ENCODE data around the gene PLCD4. TPM values are rescaled to one million over a fixed set of nuclear protein-coding genes. Genes with fewer than 3 reads are reported as not detected.

The PLCD4 gene
- total RNA-seq, 3 donors from 2014 or later (not counting 1 experiment from before 2014, with no cell fraction given): 0.43 to 0.83 (median 0.54) TPM

- Mint-ChIP-seq H3K4me1 (peaks cover 17 to 18% of the 10 kb centered on the region in 2 donors), H3K27ac (peak overlapping the region in 1 of 2 donors; percentile 21), H3K36me3 (peaks cover 11% of the 10 kb centered on the region), H3K9me3 (no peaks in the 10 kb centered on the region), H3K4me3 (no peak overlapping the region), H3K27me3 (ENCODE audit: low read depth in 2 of 2) (no peaks in the 10 kb centered on the region)
- H3K9me3 ChIP-seq (ENCODE audit: control insufficient read depth, insufficient read depth, low read length): no peaks in the 10 kb centered on the region
- peak; percentile 30 to 76 for DNase-seq
- no peaks in the 10 kb centered on the region for H3K4me1 ChIP-seq (ENCODE audit: control insufficient read depth, insufficient read depth, low read length)
- peak; percentile 73 for TF ChIP-seq CTCF (IDR thresholded peaks at IDR 0.05)
- intact Hi-C loops (cut with micrococcal nuclease): loop anchor here (1.0 to 2.0 kb wide), 3 partner anchors 199 to 347 kb away; no protein-coding TSS in a partner anchor
- no peak overlapping the region for H3K4me3 ChIP-seq (ENCODE audit: low read length)
- peak; percentile 78 to 94 (median 90) for ATAC-seq
- no peaks in the 10 kb centered on the region for H3K27me3 ChIP-seq (ENCODE audit: control insufficient read depth, insufficient read depth, low read length)
- H3K36me3 ChIP-seq (ENCODE audit: control insufficient read depth, insufficient read depth, low read length): peaks cover 88% of the 10 kb centered on the region
- H3K27ac ChIP-seq (ENCODE audit: low read length): no peak overlapping the region
- WGBS (ENCODE audit: insufficient coverage): 73% methylated on average over 9 of the region's 9 CpGs
These were observed 40.5 kb downstream of the PLCD4 start for GRCh38 chr2:218648088-218648786.

GRCh38 chr2:218648787-218649100 is 41.0 kb downstream of the PLCD4 start:
- H3K27ac Mint-ChIP-seq: peak overlapping the region in 1 of 2 donors; percentile 21
- Histone ChIP-seq H3K4me3 (ENCODE audit: low read length) (no peak overlapping the region), H3K9me3 (ENCODE audit: control insufficient read depth, insufficient read depth, low read length) (no peaks in the 10 kb centered on the region), H3K36me3 (ENCODE audit: control insufficient read depth, insufficient read depth, low read length) (peaks cover 83% of the 10 kb centered on the region), H3K27ac (ENCODE audit: low read length) (no peak overlapping the region), H3K27me3 (ENCODE audit: control insufficient read depth, insufficient read depth, low read length) (no peaks in the 10 kb centered on the region), H3K4me1 (ENCODE audit: control insufficient read depth, insufficient read depth, low read length) (no peaks in the 10 kb centered on the region)
- H3K4me3 Mint-ChIP-seq: no peak overlapping the region
- H3K27me3 Mint-ChIP-seq (ENCODE audit: low read depth in 2 of 2): no peaks in the 10 kb centered on the region
- intact Hi-C loops (cut with micrococcal nuclease): loop anchor here (1.0 to 2.0 kb wide), 3 partner anchors 198 to 347 kb away; no protein-coding TSS in a partner anchor
- H3K9me3 Mint-ChIP-seq: no peaks in the 10 kb centered on the region
- peak; percentile 16 for TF ChIP-seq CTCF (IDR thresholded peaks at IDR 0.05)
- peak in 1 of 3 donors; percentile 12 for ATAC-seq
- no peak for DNase-seq
- peaks cover 17 to 18% of the 10 kb centered on the region in 2 donors for H3K4me1 Mint-ChIP-seq
- 93% methylated on average over 11 of the region's 11 CpGs for WGBS (ENCODE audit: insufficient coverage)
- peaks cover 11% of the 10 kb centered on the region for H3K36me3 Mint-ChIP-seq

GRCh38 chr2:218655751-218656150 is 48.1 kb downstream of the PLCD4 start:
- intact Hi-C loops (cut with micrococcal nuclease): loop anchor here (5.0 kb wide), 2 partner anchors 57 to 732 kb away; partner anchors contain the start of genes DNPEP and TTLL4
- no peaks in the 10 kb centered on the region for H3K27me3 Mint-ChIP-seq (ENCODE audit: low read depth in 2 of 2)
- Histone ChIP-seq H3K27me3 (ENCODE audit: control insufficient read depth, insufficient read depth, low read length) (no peaks in the 10 kb centered on the region), H3K9me3 (ENCODE audit: control insufficient read depth, insufficient read depth, low read length) (no peaks in the 10 kb centered on the region), H3K27ac (ENCODE audit: low read length) (no peak overlapping the region), H3K36me3 (ENCODE audit: control insufficient read depth, insufficient read depth, low read length) (peaks cover 38% of the 10 kb centered on the region), H3K4me3 (ENCODE audit: low read length) (no peak overlapping the region), H3K4me1 (ENCODE audit: control insufficient read depth, insufficient read depth, low read length) (peaks cover 17% of the 10 kb centered on the region)
- no peak for TF ChIP-seq CTCF (IDR thresholded peaks at IDR 0.05)
- ATAC-seq (no peak), DNase-seq (no peak)
- no peak overlapping the region for H3K27ac Mint-ChIP-seq
- H3K4me1 Mint-ChIP-seq: peaks cover 27 to 49% of the 10 kb centered on the region in 2 donors
- no peak overlapping the region for H3K4me3 Mint-ChIP-seq
- H3K36me3 Mint-ChIP-seq: no peaks in the 10 kb centered on the region
- 95% methylated on average over 2 of the region's 2 CpGs for WGBS (ENCODE audit: insufficient coverage)
- no peaks in the 10 kb centered on the region for H3K9me3 Mint-ChIP-seq

Data from natural killer cell (primary cell).